Prostate gland (tissue), 2 donors: Measurements from ENCODE around the gene HNRNPUL1. TPM values are rescaled to one million over a fixed set of nuclear protein-coding genes. Genes with fewer than 3 reads are reported as not detected.

ENCODE experiments used
- DNase-seq: peaks from one replicate; pipeline ENCODE4 v3.0.0-alpha.2; 2019; ENCODE audit warnings: low spot score
- H3K27ac ChIP-seq, 2 donors: fragments of 200-600 bp; sonication (generic); 2 replicates each; pipeline ENCODE4 v1.5.1; 2017 to 2019
- H3K27me3 ChIP-seq: fragments of 200-600 bp; sonication (generic); replicated peaks from 2 replicates; pipeline ENCODE4 v1.5.1; 2019; ENCODE audit not compliant: insufficient read depth
- H3K36me3 ChIP-seq, 2 donors: fragments of 200-600 bp; sonication (generic); 1 replicate in 1 of 2; 2 replicates in 1 of 2; pipeline versions ENCODE4 v1.5.1 to v1.8.1; 2017 to 2019
- H3K4me1 ChIP-seq: fragments of 200-600 bp; sonication (generic); replicated peaks from 2 replicates; pipeline ENCODE4 v1.5.1; 2019
- H3K4me3 ChIP-seq, 2 donors: fragments of 200-600 bp; sonication (generic); 2 replicates each; pipeline ENCODE4 v1.5.1; 2017 to 2019
- H3K9me3 ChIP-seq: fragments of 200-600 bp; sonication (generic); 2 replicates; pipeline ENCODE4 v1.5.1; 2017
- CTCF ChIP-seq, 4 experiments: fragments of 200-600 bp in 2 of 4; fragments of 450-650 bp in 2 of 4; sonication (generic) in 2 of 4; IDR thresholded peaks; 1 replicate in 3 of 4; 2 replicates in 1 of 4; pipeline ENCODE4 v1.5.1; 2016 to 2019; ENCODE audit warnings: antibody characterized with exemption in 4 of 4, mild to moderate bottlenecking in 2 of 4, moderate library complexity in 2 of 4
- POLR2A ChIP-seq: fragments of 450-650 bp; IDR thresholded peaks from one replicate; pipeline ENCODE4 v1.6.1; 2016; ENCODE audit warnings: antibody characterized with exemption, mild to moderate bottlenecking
- POLR2AphosphoS5 ChIP-seq: sonication (generic); formaldehyde crosslinking; IDR thresholded peaks from one replicate; pipeline ENCODE4 v1.6.1; 2017; ENCODE audit warnings: antibody characterized with exemption
- WGBS: methylation state at CpG from one replicate; pipeline ENCODE4 v1.1.5; 2018; 5-methylcytosine and 5-hydroxymethylcytosine counted together
- intact Hi-C: fragments of 100-400 bp; cut with DNase I; formaldehyde crosslinking; loops from one replicate; pipeline ENCODE4 v1.14.2; 2022
- total RNA-seq, 2 donors: library from RNA; depleted of rRNA; stranded (reverse); fragments of >200 nt; gene quantifications; one replicate each; pipeline ENCODE4 v1.1.0, GENCODE V29; 2016

Gene HNRNPUL1
- total RNA-seq, 2 donors from 2014 or later: 133 to 183 TPM

GRCh38 chr19:41353466-41354342 lies 89.5 kb downstream of the HNRNPUL1 start, which contains the start of gene TGFB1:
TGFB1 (minus strand) TSS chr19:41353922; CDS start chr19:41353044, 878 bp downstream.
- peak within 1 kb of the TSS; percentile 79 to 83 for H3K27ac ChIP-seq
- WGBS: under 1% methylated on average over 56 of the region's 78 CpGs
- peak; percentile 73 for DNase-seq
- H3K9me3 ChIP-seq: no peaks in the 10 kb centered on the region
- peaks cover 5% of the 10 kb centered on the region for H3K4me1 ChIP-seq
- no peaks in the 10 kb centered on the region for H3K36me3 ChIP-seq
- H3K4me3 ChIP-seq: peak within 1 kb of the TSS; percentile 70 to 80
- no peaks in the 10 kb centered on the region for H3K27me3 ChIP-seq
- intact Hi-C loops: no loop called here
- TF ChIP-seq POLR2A: peak; percentile 57
- peak; percentile 48 for TF ChIP-seq POLR2AphosphoS5
- peak; percentile 81 to 91 (median 84) for TF ChIP-seq CTCF (IDR thresholded peaks at IDR 0.05)

GRCh38 chr19:41354343-41354953 lies 90.3 kb downstream of the HNRNPUL1 start:
- DNase-seq: no peak
- H3K27me3 ChIP-seq: no peaks in the 10 kb centered on the region
- WGBS: 87% methylated on average over 23 of the region's 23 CpGs
- peaks cover 5% of the 10 kb centered on the region for H3K4me1 ChIP-seq
- no peaks in the 10 kb centered on the region for H3K9me3 ChIP-seq
- TF ChIP-seq POLR2A (no peak), POLR2AphosphoS5 (no peak), CTCF (IDR thresholded peaks at IDR 0.05) (no peak)
- intact Hi-C loops: no loop called here
- H3K36me3 ChIP-seq: no peaks in the 10 kb centered on the region
- H3K27ac ChIP-seq: peak overlapping the region; percentile 79 to 83
- H3K4me3 ChIP-seq: peak overlapping the region; percentile 70 to 80

GRCh38 chr19:41355035-41355434 lies 90.9 kb downstream of the HNRNPUL1 start:
- Histone ChIP-seq H3K27me3 (no peaks in the 10 kb centered on the region), H3K4me3 (no peak overlapping the region), H3K9me3 (no peaks in the 10 kb centered on the region), H3K4me1 (peaks cover 5% of the 10 kb centered on the region), H3K36me3 (no peaks in the 10 kb centered on the region), H3K27ac (no peak overlapping the region)
- intact Hi-C loops: loop anchor here (5.0 kb wide), 1 partner anchor 33 kb away; no protein-coding TSS in a partner anchor
- no peak for DNase-seq
- TF ChIP-seq POLR2A: no peak
- TF ChIP-seq POLR2AphosphoS5: no peak
- no peak for TF ChIP-seq CTCF (IDR thresholded peaks at IDR 0.05)
- WGBS: 79% methylated on average over 1 of the region's 1 CpG

- Histone ChIP-seq H3K36me3 (no peaks in the 10 kb centered on the region), H3K4me1 (peaks cover 5% of the 10 kb centered on the region), H3K27me3 (no peaks in the 10 kb centered on the region), H3K9me3 (no peaks in the 10 kb centered on the region), H3K4me3 (no peak overlapping the region), H3K27ac (no peak overlapping the region)
- no peak for DNase-seq
- WGBS: 84% methylated on average over 3 of the region's 3 CpGs
- intact Hi-C loops: loop anchor here (5.0 kb wide), 1 partner anchor 34 kb away; no protein-coding TSS in a partner anchor
- TF ChIP-seq POLR2A (no peak), POLR2AphosphoS5 (no peak), CTCF (IDR thresholded peaks at IDR 0.05) (no peak)
Measured at GRCh38 chr19:41355802-41356201, 91.6 kb downstream of the HNRNPUL1 start.
